HCT116 (cell line): ENCODE data around the gene CCER1. TPM values are rescaled to one million over a fixed set of nuclear protein-coding genes. Genes with fewer than 3 reads are reported as not detected.

Experiments used
- ATAC-seq: fragments of 200-7000 bp; cut with Tn5 transposase; 2 replicates; pipeline ENCODE4 v1.9.1; 2020; ENCODE audit warnings: mild to moderate bottlenecking, moderate library complexity
- BruUV-seq: library from RNA; stranded (reverse); fragments of 400-500 nt; replicated peaks from 2 replicates; lab custom pipeline; 2021; lab: Mats Ljungman, UMichigan
- CTCF ChIA-PET: fragments of 300-600 bp; sonication (Branson Sonifier 250); formaldehyde crosslinking; loops from one replicate; lab custom pipeline; 2021; ENCODE audit warnings: antibody characterized with exemption; lab: Charles Lee
- POLR2A ChIA-PET: fragments of 300-600, 350-600 bp; sonication (Branson Sonifier 250); formaldehyde crosslinking; loops from one replicate; lab custom pipeline; 2021; ENCODE audit warnings: antibody characterized with exemption; lab: Charles Lee
- RAD21 ChIA-PET, 2 experiments: fragments of 300-600 bp; sonication (Branson Sonifier 250); formaldehyde crosslinking; loops; one replicate each; lab custom pipeline; 2023; ENCODE audit warnings: low total read pairs in 2 of 2; ENCODE audit not compliant: uncharacterized antibody in 2 of 2, unreplicated experiment in 2 of 2, low non-redundant PET in 1 of 2; lab: Charles Lee
- DNase-seq: peaks from one replicate; pipeline ENCODE4 v3.0.0-alpha.2; 2010; ENCODE audit warnings: low read depth, low spot score
- H2AFZ ChIP-seq: fragments of 200-600 bp; shearing (Covaris generic), sonication (generic); 2 replicates; pipeline ENCODE4 v1.6.1; 2017; ENCODE audit warnings: low read depth, mixed run types, mixed read lengths, antibody characterized with exemption, low read length; ENCODE audit not compliant: poor library complexity, severe bottlenecking
- H3K27ac ChIP-seq: 2 replicates; pipeline ENCODE4 v1.5.1; 2012; ENCODE audit warnings: low read depth, low read length
- H3K27me3 ChIP-seq: fragments of 200-600 bp; sonication (generic); 2 replicates; pipeline ENCODE4 v1.6.1; 2016; ENCODE audit warnings: mixed run types, low read length, mixed read lengths; ENCODE audit not compliant: insufficient read depth
- H3K36me3 ChIP-seq, 2 experiments: fragments of 200-500 bp in 1 of 2; fragments of 200-600 bp in 1 of 2; sonication (Bioruptor generic) in 1 of 2; sonication (generic) in 1 of 2; 2 replicates each; pipeline versions ENCODE4 v1.5.1 to v1.6.1; 2014 to 2016; ENCODE audit warnings: low read length in 2 of 2, inconsistent platforms in 1 of 2, mixed read lengths in 1 of 2, mixed run types in 1 of 2; ENCODE audit not compliant: insufficient read depth in 2 of 2, control insufficient read depth in 1 of 2
- H3K4me1 ChIP-seq, 2 experiments: fragments of 200-600 bp in 1 of 2; sonication (generic) in 1 of 2; 2 replicates each; pipeline versions ENCODE4 v1.5.1 to v1.6.1; 2012 to 2017; ENCODE audit warnings: low read length in 2 of 2, inconsistent platforms in 1 of 2, mild to moderate bottlenecking in 1 of 2, mixed read lengths in 1 of 2, mixed run types in 1 of 2, moderate library complexity in 1 of 2; ENCODE audit not compliant: insufficient read depth in 2 of 2, control insufficient read depth in 1 of 2
- H3K4me2 ChIP-seq: fragments of 200-600 bp; sonication (generic); 2 replicates; pipeline ENCODE4 v1.6.1; 2017; ENCODE audit warnings: mixed run types, low read length, mixed read lengths
- H3K4me3 ChIP-seq, 2 experiments: fragments of 200-600 bp in 1 of 2; sonication (generic) in 1 of 2; replicated peaks in 1 of 2; 2 replicates each; pipeline ENCODE4 v1.5.1; 2011 to 2016; ENCODE audit warnings: low read length in 2 of 2, control low read depth in 1 of 2, low read depth in 1 of 2, mild to moderate bottlenecking in 1 of 2, mixed read lengths in 1 of 2, mixed run types in 1 of 2
- H3K79me2 ChIP-seq: fragments of 200-600 bp; sonication (generic); 2 replicates; pipeline ENCODE4 v1.6.1; 2017; ENCODE audit warnings: mild to moderate bottlenecking, mixed run types, low read length, moderate library complexity, mixed read lengths; ENCODE audit not compliant: insufficient read depth
- H3K9ac ChIP-seq: fragments of 200-600 bp; sonication (generic); 2 replicates; pipeline ENCODE4 v1.6.1; 2016; ENCODE audit warnings: low read length, mixed read lengths
- H3K9me2 ChIP-seq: fragments of 200-600 bp; sonication (generic), shearing (Covaris generic); 2 replicates; pipeline ENCODE4 v1.6.1; 2017; ENCODE audit warnings: mixed run types, mild to moderate bottlenecking, moderate library complexity; ENCODE audit not compliant: insufficient read depth
- H3K9me3 ChIP-seq, 2 experiments: fragments of 200-500 bp in 1 of 2; fragments of 200-600 bp in 1 of 2; sonication (Bioruptor generic) in 1 of 2; sonication (generic) in 1 of 2; 2 replicates each; pipeline ENCODE4 v1.6.1; 2014 to 2017; ENCODE audit warnings: low read length in 2 of 2, mixed read lengths in 2 of 2, inconsistent platforms in 1 of 2, low read depth in 1 of 2, mild to moderate bottlenecking in 1 of 2, mixed run types in 1 of 2, moderate library complexity in 1 of 2; ENCODE audit not compliant: control insufficient read depth in 1 of 2, insufficient read depth in 1 of 2
- H4K20me1 ChIP-seq: fragments of 200-600 bp; sonication (generic), shearing (Covaris generic); 2 replicates; pipeline ENCODE4 v1.6.1; 2017; ENCODE audit warnings: mixed run types, mild to moderate bottlenecking, moderate library complexity; ENCODE audit not compliant: insufficient read depth
- ATF3 ChIP-seq: IDR thresholded peaks from 2 replicates; pipeline ENCODE4 v1.6.1; 2012
- CBX3 ChIP-seq: IDR thresholded peaks from 2 replicates; pipeline ENCODE4 v1.6.1; 2012; ENCODE audit warnings: low read depth
- EGR1 ChIP-seq: IDR thresholded peaks from 2 replicates; pipeline ENCODE4 v1.6.1; 2012; ENCODE audit warnings: low read depth
- ELF1 ChIP-seq: IDR thresholded peaks from 2 replicates; pipeline ENCODE4 v1.6.1; 2012; ENCODE audit warnings: low read depth, borderline replicate concordance
- JUND ChIP-seq: IDR thresholded peaks from 2 replicates; pipeline ENCODE4 v1.6.1; 2012
- POLR2A ChIP-seq: IDR thresholded peaks from 2 replicates; pipeline ENCODE4 v1.7.0; 2011; ENCODE audit warnings: borderline replicate concordance; ENCODE audit not compliant: insufficient read depth, insufficient read length; ENCODE audit errors: extremely low read depth
- REST ChIP-seq: IDR thresholded peaks from 2 replicates; pipeline ENCODE4 v1.6.1; 2012; ENCODE audit warnings: low read depth
- SIN3A ChIP-seq: IDR thresholded peaks from 2 replicates; pipeline ENCODE4 v1.6.1; 2012; ENCODE audit warnings: low read depth
- SP1 ChIP-seq: IDR thresholded peaks from 2 replicates; pipeline ENCODE4 v1.6.1; 2012; ENCODE audit warnings: low read depth
- TCF7L2 ChIP-seq: IDR thresholded peaks from 2 replicates; pipeline ENCODE4 v1.7.0; 2011; ENCODE audit warnings: borderline replicate concordance, inconsistent platforms; ENCODE audit not compliant: insufficient read depth, insufficient read length; ENCODE audit errors: extremely low read depth
- YY1 ChIP-seq: IDR thresholded peaks from 2 replicates; pipeline ENCODE4 v1.6.1; 2011; ENCODE audit warnings: low read length, low read depth, moderate library complexity, mild to moderate bottlenecking; ENCODE audit not compliant: insufficient replicate concordance; ENCODE audit errors: extremely low read depth
- ZFX ChIP-seq: fragments of 450-650 bp; IDR thresholded peaks from 2 replicates; pipeline ENCODE4 v1.6.1; 2017
- ZNF274 ChIP-seq: fragments of 200-500 bp; sonication (Bioruptor generic); IDR thresholded peaks from 2 replicates; pipeline ENCODE4 v1.6.1; 2014; ENCODE audit warnings: mild to moderate bottlenecking, low read depth, low read length, inconsistent platforms
- intact Hi-C: fragments of 100-400 bp; cut with micrococcal nuclease; formaldehyde crosslinking; loops from 2 replicates; pipeline ENCODE4 v1.10.0; 2022
- total RNA-seq: library from RNA; stranded (reverse); gene quantifications from one replicate; pipeline ENCODE4 v1.2.1, GENCODE V29; 2021; ENCODE audit not compliant: unreplicated experiment

The CCER1 gene
- total RNA-seq, 1 experiment from 2014 or later, result not detected

GRCh38 chr12:90917431-90917830 lies 37.5 kb downstream of the CCER1 start:
- CTCF ChIA-PET, result no interaction called here
- no peak for TF ChIP-seq YY1
- TF ChIP-seq ATF3, result no peak
- no peak for TF ChIP-seq EGR1
- no peak for TF ChIP-seq SP1
- TF ChIP-seq SIN3A, result no peak
- no peak for TF ChIP-seq ZFX
- TF ChIP-seq ZNF274, result no peak
- TF ChIP-seq ELF1, result no peak
- no peak for TF ChIP-seq TCF7L2
- no peak for TF ChIP-seq POLR2A
- TF ChIP-seq JUND, result no peak
- no peak for TF ChIP-seq CBX3
- TF ChIP-seq REST, result no peak
- no peak for ATAC-seq
- intact Hi-C loops, result no loop called here
- H3K4me1 ChIP-seq, result no peaks in the 10 kb centered on the region
- H3K27me3 ChIP-seq, result no peaks in the 10 kb centered on the region
- no peaks in the 10 kb centered on the region for H3K79me2 ChIP-seq
- DNase-seq, result no peak
- H3K27ac ChIP-seq, result no peak overlapping the region
- no TSS peak for BruUV-seq
- no peak overlapping the region for H2AFZ ChIP-seq
- POLR2A ChIA-PET, result no interaction called here
- no peaks in the 10 kb centered on the region for H4K20me1 ChIP-seq
- H3K9ac ChIP-seq, result no peak overlapping the region
- no peak overlapping the region for H3K4me3 ChIP-seq
- no peaks in the 10 kb centered on the region for H3K36me3 ChIP-seq
- RAD21 ChIA-PET, result no interaction called here
- no peaks in the 10 kb centered on the region for H3K9me2 ChIP-seq
- no peaks in the 10 kb centered on the region for H3K9me3 ChIP-seq
- no peak overlapping the region for H3K4me2 ChIP-seq
